Trophoblast cell (in vitro differentiated cells and primary cell): ENCODE results near the gene LEP.
"Not testable (repeated sequence)": the region's sequence is repeated elsewhere in the genome, so short reads cannot be mapped to it uniquely, and the experiment has no call there.

Experiments used
- DNase-seq, 2 donors: peaks; one replicate each; pipeline ENCODE4 v3.0.0-alpha.2; 2016
- H2AFZ ChIP-seq: 2 replicates; pipeline ENCODE4 v1.6.1; 2013; ENCODE audit warnings: low read length, moderate library complexity, mild to moderate bottlenecking; ENCODE audit not compliant: insufficient read depth, poor library complexity
- H2AK5ac ChIP-seq: 2 replicates; pipeline ENCODE4 v1.6.1; 2013; ENCODE audit warnings: mild to moderate bottlenecking, low read length
- H2BK120ac ChIP-seq: 2 replicates; pipeline ENCODE4 v1.6.1; 2013; ENCODE audit warnings: low read length, mild to moderate bottlenecking, moderate library complexity; ENCODE audit not compliant: insufficient read depth, poor library complexity
- H2BK12ac ChIP-seq: 2 replicates; pipeline ENCODE4 v1.6.1; 2013; ENCODE audit warnings: mild to moderate bottlenecking, low read length, moderate library complexity
- H2BK5ac ChIP-seq: 2 replicates; pipeline ENCODE4 v1.6.1; 2013; ENCODE audit warnings: low read length, low read depth, moderate library complexity, mild to moderate bottlenecking; ENCODE audit not compliant: poor library complexity
- H3K14ac ChIP-seq: 2 replicates; pipeline ENCODE4 v1.6.1; 2013; ENCODE audit warnings: mild to moderate bottlenecking, low read length
- H3K18ac ChIP-seq: 2 replicates; pipeline ENCODE4 v1.6.1; 2013; ENCODE audit warnings: mild to moderate bottlenecking, low read length
- H3K23ac ChIP-seq: 2 replicates; pipeline ENCODE4 v1.6.1; 2013; ENCODE audit warnings: low read length
- H3K27ac ChIP-seq: 2 replicates; pipeline ENCODE4 v1.5.1; 2013; ENCODE audit warnings: low read depth, mild to moderate bottlenecking, inconsistent platforms, low read length, moderate library complexity
- H3K27me3 ChIP-seq: 2 replicates; pipeline ENCODE4 v1.6.1; 2013; ENCODE audit warnings: inconsistent platforms, mild to moderate bottlenecking, low read length, moderate library complexity; ENCODE audit not compliant: insufficient read depth
- H3K36me3 ChIP-seq, 2 experiments: 1 replicate in 1 of 2; 2 replicates in 1 of 2; pipeline ENCODE4 v1.6.1; 2013; ENCODE audit warnings: low read length in 2 of 2, mild to moderate bottlenecking in 2 of 2, moderate library complexity in 1 of 2; ENCODE audit not compliant: insufficient read depth in 2 of 2, control insufficient read depth in 1 of 2
- H3K4ac ChIP-seq: 2 replicates; pipeline ENCODE4 v1.6.1; 2013; ENCODE audit warnings: low read depth, mild to moderate bottlenecking, low read length, moderate library complexity
- H3K4me1 ChIP-seq, 2 experiments: 1 replicate in 1 of 2; 2 replicates in 1 of 2; pipeline ENCODE4 v1.6.1; 2013; ENCODE audit warnings: low read length in 2 of 2, mild to moderate bottlenecking in 2 of 2, moderate library complexity in 1 of 2; ENCODE audit not compliant: insufficient read depth in 2 of 2, control insufficient read depth in 1 of 2
- H3K4me2 ChIP-seq: 2 replicates; pipeline ENCODE4 v1.6.1; 2013; ENCODE audit warnings: inconsistent platforms, mild to moderate bottlenecking, low read length, moderate library complexity
- H3K4me3 ChIP-seq: 2 replicates; pipeline ENCODE4 v1.5.1; 2013; ENCODE audit warnings: mild to moderate bottlenecking, low read depth, low read length, inconsistent platforms
- H3K79me1 ChIP-seq: one replicate; pipeline ENCODE4 v1.6.1; 2013; ENCODE audit warnings: low read length
- H3K79me2 ChIP-seq: 2 replicates; pipeline ENCODE4 v1.6.1; 2013; ENCODE audit warnings: low read length, mild to moderate bottlenecking; ENCODE audit not compliant: control insufficient read depth, insufficient read depth, poor library complexity
- H3K9ac ChIP-seq: 2 replicates; pipeline ENCODE4 v1.6.1; 2013; ENCODE audit warnings: mild to moderate bottlenecking, low read length
- H3K9me3 ChIP-seq: 2 replicates; pipeline ENCODE4 v1.6.1; 2013; ENCODE audit warnings: low read depth, mild to moderate bottlenecking, control low read depth, inconsistent platforms, low read length; ENCODE audit not compliant: insufficient read depth
- H4K12ac ChIP-seq: 2 replicates; pipeline ENCODE4 v1.6.1; 2013; ENCODE audit warnings: low read depth, mild to moderate bottlenecking, low read length, moderate library complexity
- H4K8ac ChIP-seq: 2 replicates; pipeline ENCODE4 v1.6.1; 2013; ENCODE audit warnings: low read depth, mild to moderate bottlenecking, low read length, moderate library complexity
- H4K91ac ChIP-seq: one replicate; pipeline ENCODE4 v1.6.1; 2013; ENCODE audit warnings: low read depth, mild to moderate bottlenecking, low read length, moderate library complexity
- WGBS: extraction: QIAGEN DNeasy Blood & Tissue Kit; methylation state at CpG from one replicate; pipeline ENCODE4 v1.1.7; 2013; ENCODE audit warnings: missing lambda C conversion rate; ENCODE audit not compliant: insufficient read length, insufficient coverage; ENCODE audit errors: extremely low coverage; 5-methylcytosine and 5-hydroxymethylcytosine counted together

The LEP gene

GRCh38 chr7:128234476-128235026, 6.5 kb upstream of the LEP start:
- Histone ChIP-seq H3K9ac (no peak overlapping the region), H3K4me1 (no peaks in the 10 kb centered on the region), H3K79me2 (no peaks in the 10 kb centered on the region), H2BK120ac (no peak overlapping the region), H2BK5ac (no peak overlapping the region), H3K27me3 (no peaks in the 10 kb centered on the region), H3K79me1 (no peaks in the 10 kb centered on the region), H2AK5ac (no peak overlapping the region), H3K4me3 (no peak overlapping the region), H4K12ac (no peak overlapping the region), H3K14ac (no peak overlapping the region), H4K91ac (no peak overlapping the region), H3K4me2 (no peak overlapping the region), H3K4ac (no peak overlapping the region), H4K8ac (no peak overlapping the region), H3K23ac (no peak overlapping the region), H2AFZ (no peak overlapping the region), H3K36me3 (no peaks in the 10 kb centered on the region), H3K9me3 (no peaks in the 10 kb centered on the region), H3K27ac (no peak overlapping the region), H2BK12ac (no peak overlapping the region), H3K18ac (no peak overlapping the region)
- no peak for DNase-seq
- no CpG with 5 or more reads among the region's 9 CpGs for WGBS

- no peak overlapping the region for H4K12ac ChIP-seq
- H3K9me3 ChIP-seq: peaks cover 2% of the 10 kb centered on the region
- no peaks in the 10 kb centered on the region for H3K79me2 ChIP-seq
- no peak overlapping the region for H2AFZ ChIP-seq
- no peak for DNase-seq
- H3K18ac ChIP-seq: no peak overlapping the region
- H3K4ac ChIP-seq: no peak overlapping the region
- H3K79me1 ChIP-seq: no peaks in the 10 kb centered on the region
- H3K4me3 ChIP-seq: no peak overlapping the region
- WGBS: no CpG with 5 or more reads among the region's 7 CpGs
- H3K14ac ChIP-seq: no peak overlapping the region
- no peaks in the 10 kb centered on the region for H3K4me1 ChIP-seq
- H3K27ac ChIP-seq: no peak overlapping the region
- H3K23ac ChIP-seq: no peak overlapping the region
- no peak overlapping the region for H3K9ac ChIP-seq
- H2BK120ac ChIP-seq: no peak overlapping the region
- H4K91ac ChIP-seq: no peak overlapping the region
- no peak overlapping the region for H3K4me2 ChIP-seq
- H3K36me3 ChIP-seq: no peaks in the 10 kb centered on the region
- H2AK5ac ChIP-seq: no peak overlapping the region
- H4K8ac ChIP-seq: no peak overlapping the region
- no peak overlapping the region for H2BK12ac ChIP-seq
- H2BK5ac ChIP-seq: no peak overlapping the region
- H3K27me3 ChIP-seq: no peaks in the 10 kb centered on the region
Measured at GRCh38 chr7:128235471-128235870, 5.6 kb upstream of the LEP start.

GRCh38 chr7:128236924-128237586, 4.0 kb upstream of the LEP start:
- H3K4me1 ChIP-seq: peaks cover 0 to 2% of the 10 kb centered on the region in 2 experiments
- WGBS: no CpG with 5 or more reads among the region's 1 CpG
- H2AFZ ChIP-seq: no peak overlapping the region
- no peak overlapping the region for H4K91ac ChIP-seq
- H3K4ac ChIP-seq: no peak overlapping the region
- DNase-seq: peak in 1 of 2 donors; percentile 34
- H3K4me2 ChIP-seq: no peak overlapping the region
- H3K14ac ChIP-seq: no peak overlapping the region
- H4K8ac ChIP-seq: no peak overlapping the region
- no peak overlapping the region for H3K9ac ChIP-seq
- H3K23ac ChIP-seq: no peak overlapping the region
- no peak overlapping the region for H2AK5ac ChIP-seq
- H2BK120ac ChIP-seq: no peak overlapping the region
- no peak overlapping the region for H3K27ac ChIP-seq
- H3K27me3 ChIP-seq: no peaks in the 10 kb centered on the region
- H3K79me1 ChIP-seq: no peaks in the 10 kb centered on the region
- no peak overlapping the region for H2BK12ac ChIP-seq
- H4K12ac ChIP-seq: no peak overlapping the region
- no peak overlapping the region for H2BK5ac ChIP-seq
- H3K79me2 ChIP-seq: no peaks in the 10 kb centered on the region
- H3K9me3 ChIP-seq: peaks cover 5% of the 10 kb centered on the region
- no peaks in the 10 kb centered on the region for H3K36me3 ChIP-seq
- no peak overlapping the region for H3K4me3 ChIP-seq
- H3K18ac ChIP-seq: no peak overlapping the region

- WGBS: no CpG with 5 or more reads among the region's 7 CpGs
- not testable (repeated sequence) for H2BK120ac ChIP-seq, H4K8ac ChIP-seq
Measured at GRCh38 chr7:128239146-128239545, 1.9 kb upstream of the LEP start.

More at GRCh38 chr7:128239146-128239545, 1.9 kb upstream of the LEP start:
- H2AK5ac ChIP-seq, H2BK5ac ChIP-seq, H3K4ac ChIP-seq, H3K36me3 ChIP-seq, H3K4me2 ChIP-seq, H3K79me1 ChIP-seq, H3K79me2 ChIP-seq, H2AFZ ChIP-seq, H4K12ac ChIP-seq, H3K14ac ChIP-seq, H4K91ac ChIP-seq, H3K4me1 ChIP-seq, H3K9me3 ChIP-seq, H3K23ac ChIP-seq, H3K27ac ChIP-seq, H3K27me3 ChIP-seq, H3K4me3 ChIP-seq, H2BK12ac ChIP-seq, H3K9ac ChIP-seq, H3K18ac ChIP-seq: not testable (repeated sequence)
- peak; percentile 83 to 91 for DNase-seq
